CD4-positive, alpha-beta T cell treated with Interleukin-12 subunit alpha and Interleukin-12 subunit beta, for 1 hour (primary cell): ENCODE results near the gene TSR3.

Source experiments
- DNase-seq: peaks from one replicate; pipeline ENCODE4 v3.0.0-alpha.2; 2020

TSR3 gene

DNA sequence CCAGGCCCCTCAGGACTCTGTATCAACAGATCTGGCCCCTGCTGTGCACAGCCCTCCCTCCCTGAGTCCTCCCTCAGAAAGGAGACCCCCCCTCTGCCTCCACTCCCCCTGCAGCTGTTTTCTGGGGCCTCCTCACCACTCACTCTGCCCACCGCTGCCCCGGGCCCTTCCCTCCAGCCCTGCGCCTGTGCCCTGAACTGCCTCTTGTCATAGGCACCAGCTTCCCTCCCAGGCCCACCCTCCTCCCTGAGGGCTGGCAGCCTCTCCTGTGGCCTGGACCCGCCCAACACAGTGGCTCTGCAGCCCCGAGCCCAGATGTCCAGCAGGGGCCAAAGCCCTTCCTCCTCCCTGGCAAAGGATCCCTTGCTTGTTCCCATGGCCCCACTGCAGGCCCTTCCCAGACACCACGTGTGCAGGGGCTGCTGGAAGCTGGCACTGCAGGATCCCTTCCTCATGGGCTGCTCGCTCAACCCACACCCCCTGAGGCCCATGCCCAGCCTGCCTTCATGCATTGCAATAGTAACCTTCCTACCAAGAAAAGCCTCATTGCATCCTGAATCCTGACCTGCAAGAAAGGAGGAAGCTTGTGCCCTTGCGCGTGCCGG lies 25.8 kb upstream of the TSR3 start:
- DNase-seq: no peak

DNA sequence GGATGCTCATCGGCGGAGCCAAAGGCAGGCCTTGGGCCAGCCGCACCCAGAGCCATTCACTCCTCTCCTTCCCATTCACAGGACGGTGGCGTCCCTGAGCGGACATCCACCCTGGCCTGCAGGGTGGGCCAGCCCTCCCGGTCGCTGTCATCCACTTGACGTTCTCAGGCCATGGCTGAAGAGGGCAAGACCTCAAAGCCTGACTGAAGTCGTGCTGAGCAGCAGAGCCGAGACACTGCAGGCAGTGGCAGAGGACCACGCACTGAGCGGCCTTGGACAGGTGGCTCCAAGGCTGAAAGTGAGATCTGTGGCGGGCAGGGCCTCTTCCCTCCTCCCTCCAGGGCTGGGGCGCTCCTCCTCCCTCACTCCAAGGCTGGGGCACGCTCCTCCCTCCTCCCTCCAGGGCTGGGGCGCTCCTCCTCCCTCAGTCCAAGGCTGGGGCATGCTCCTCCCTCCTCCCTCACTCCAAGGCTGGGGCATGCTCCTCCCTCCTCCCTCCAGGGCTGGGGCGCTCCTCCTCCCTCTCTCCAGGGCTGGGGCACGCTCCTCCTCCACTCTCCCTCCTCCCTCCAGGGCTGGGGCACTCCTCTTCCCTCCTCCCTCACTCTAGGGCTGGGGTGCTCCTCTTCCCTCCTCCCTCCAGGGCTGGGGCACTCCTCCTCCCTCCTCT lies 24.2 kb upstream of the TSR3 start:
- DNase-seq: no peak

GRCh38 chr16:1375298-1375640 lies 23.6 kb upstream of the TSR3 start:
- no peak for DNase-seq

DNA sequence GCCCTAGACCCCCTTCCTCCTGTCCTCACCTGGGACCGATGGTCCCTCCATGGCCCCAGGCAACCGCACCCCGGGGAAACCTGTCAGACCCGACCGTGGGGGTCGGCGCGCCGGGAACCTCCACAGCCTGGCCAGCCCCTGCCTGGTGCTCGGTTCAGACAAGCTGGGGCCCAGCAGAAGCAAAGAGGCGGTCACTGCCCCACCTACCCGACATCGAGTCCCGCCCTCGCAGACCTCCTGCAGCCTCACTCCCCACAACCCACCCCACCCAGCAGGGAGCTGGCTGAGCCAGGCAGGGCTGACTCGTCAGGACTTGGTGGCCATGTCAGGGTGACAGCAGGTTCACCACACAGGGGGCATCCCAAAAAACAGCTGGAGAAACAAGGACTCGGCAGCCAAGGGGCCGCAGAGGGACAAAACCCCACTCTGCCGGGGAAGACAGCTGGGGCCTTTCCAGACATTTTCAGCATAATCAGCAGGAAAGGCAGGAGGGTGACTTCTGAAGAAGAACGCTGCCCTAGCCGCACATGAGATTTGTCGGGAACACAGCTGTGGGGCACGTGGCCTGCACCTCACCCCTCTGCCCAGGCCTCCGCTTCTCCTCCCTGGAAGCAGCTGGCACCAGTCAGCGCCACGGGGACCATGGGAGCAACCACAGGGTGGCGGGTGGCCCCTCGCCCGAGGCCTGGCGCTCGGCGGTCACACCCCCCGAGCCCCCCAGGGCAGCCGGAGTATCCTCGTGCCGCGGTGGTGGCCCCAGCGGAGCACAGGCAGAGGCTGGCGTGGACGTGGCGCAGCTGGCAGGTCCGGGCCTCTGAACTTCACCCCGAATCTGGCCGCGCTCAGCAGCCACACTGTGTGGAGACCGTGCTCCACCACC lies 23.0 kb upstream of the TSR3 start:
- DNase-seq: no peak

DNA sequence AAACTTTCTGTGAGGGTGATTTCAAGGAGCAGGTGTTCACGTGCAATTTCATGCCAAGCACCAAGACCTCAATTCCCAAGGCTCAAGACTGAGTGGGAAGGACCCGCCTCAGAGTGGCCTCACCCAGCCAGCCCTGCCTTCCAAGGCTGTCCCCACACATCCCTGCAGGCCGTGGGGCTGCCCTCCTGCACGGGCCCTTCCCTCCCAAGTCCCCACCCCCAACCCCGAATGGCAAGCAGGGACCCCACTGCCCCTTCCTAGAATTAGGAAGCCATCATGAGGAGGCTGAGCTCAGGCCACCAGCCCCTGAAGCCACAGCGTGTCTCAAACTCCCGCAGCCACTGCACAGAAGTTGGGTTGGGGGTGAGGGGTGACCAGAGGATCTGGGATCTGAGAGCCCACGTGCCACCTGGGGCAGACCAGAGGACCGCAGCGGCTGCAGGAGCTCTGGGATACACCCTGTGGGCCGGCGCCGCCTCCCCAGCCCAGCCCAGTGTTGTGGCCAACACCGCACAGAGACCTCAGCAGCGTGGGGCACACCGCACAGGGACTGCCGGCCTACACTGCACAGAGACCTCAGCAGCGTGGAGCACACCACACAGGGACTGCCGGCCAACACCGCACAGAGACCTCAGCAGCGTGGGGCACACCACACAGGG lies 20.7 kb upstream of the TSR3 start:
- DNase-seq: no peak

GRCh38 chr16:1371054-1371978 lies 19.6 kb upstream of the TSR3 start:
- no peak for DNase-seq

GRCh38 chr16:1367486-1368174 lies 16.0 kb upstream of the TSR3 start:
- no peak for DNase-seq

DNA sequence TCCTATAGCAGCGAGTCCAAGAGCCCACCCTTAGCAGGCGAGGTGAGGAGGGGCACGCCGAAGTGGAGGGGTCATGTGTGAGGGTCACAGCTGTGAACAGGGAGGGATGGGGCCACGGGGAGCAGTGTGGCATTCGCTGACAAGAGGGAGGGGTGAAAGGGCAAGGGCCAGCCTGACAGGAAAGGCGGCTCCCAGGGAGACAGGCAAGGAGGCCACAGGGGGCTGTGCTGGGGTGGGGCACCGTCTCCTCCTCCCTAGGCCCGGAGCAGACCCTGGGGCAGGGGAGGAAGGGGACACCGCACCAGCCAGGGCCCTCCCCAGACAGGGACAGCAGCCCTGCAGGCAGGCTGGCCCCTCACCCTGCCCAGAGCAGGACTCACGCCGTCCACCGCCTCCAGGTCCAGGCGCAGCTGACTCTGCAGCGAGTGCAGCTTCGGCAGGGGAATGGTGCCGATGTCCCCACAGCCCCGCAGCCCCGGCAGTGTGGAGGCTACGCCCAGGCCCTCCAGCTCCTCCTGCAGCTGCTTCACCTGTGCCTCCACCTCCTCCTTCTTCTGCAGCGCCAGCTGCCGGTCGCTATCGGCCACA lies 15.1 kb upstream of the TSR3 start:
- DNase-seq: no peak

- no peak for DNase-seq
Measured at GRCh38 chr16:1366060-1366711, 14.5 kb upstream of the TSR3 start.

DNA sequence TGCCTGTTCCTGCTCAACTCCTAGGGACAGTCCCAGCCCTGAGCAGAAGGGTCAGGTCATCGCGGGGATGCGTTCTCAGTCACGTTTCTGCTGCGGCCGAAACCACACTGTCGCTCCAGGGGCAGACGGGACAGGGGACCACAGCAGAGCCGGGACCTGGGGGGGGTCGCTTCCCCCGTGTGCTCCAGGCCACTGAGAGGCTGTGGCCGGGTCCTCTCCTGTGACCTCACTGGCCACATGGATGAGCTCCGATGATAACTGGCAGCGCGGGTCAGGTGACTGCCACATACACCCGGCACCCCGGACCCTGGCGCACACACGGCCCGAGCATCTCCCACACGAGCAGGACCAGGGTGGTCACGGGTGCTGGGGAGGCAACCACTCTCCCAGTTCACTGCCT lies 12.8 kb upstream of the TSR3 start:
- no peak for DNase-seq

GRCh38 chr16:1363501-1364041 lies 11.9 kb upstream of the TSR3 start:
- DNase-seq: peak; percentile 73

GRCh38 chr16:1362807-1363206 lies 11.1 kb upstream of the TSR3 start:
- no peak for DNase-seq

DNA sequence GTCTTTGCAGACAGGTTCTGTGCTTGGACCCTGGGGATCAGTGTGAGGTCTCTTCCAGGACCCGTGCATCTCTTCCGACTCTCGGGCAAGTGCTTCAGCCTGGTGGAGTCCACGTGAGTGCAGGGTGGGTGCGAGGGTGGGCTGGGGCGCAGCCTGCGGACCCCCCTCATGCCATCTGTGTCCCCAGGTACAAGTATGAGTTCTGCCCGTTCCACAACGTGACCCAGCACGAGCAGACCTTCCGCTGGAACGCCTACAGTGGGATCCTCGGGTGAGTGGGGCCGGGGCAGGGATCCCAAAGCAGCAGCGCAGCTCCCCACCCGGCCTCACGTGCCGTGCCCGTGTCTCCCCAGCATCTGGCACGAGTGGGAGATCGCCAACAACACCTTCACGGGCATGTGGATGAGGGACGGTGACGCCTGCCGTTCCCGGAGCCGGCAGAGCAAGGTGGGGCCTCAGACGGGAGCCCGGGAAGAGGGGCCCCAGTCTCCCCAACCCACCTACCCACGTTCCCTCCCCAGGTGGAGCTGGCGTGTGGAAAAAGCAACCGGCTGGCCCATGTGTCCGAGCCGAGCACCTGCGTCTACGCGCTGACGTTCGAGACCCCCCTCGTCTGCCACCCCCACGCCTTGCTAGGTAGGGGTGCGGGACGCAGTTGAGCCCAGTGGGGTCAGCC lies 10.1 kb upstream of the TSR3 start:
- no peak for DNase-seq

- DNase-seq: no peak
Measured at GRCh38 chr16:1357906-1358566, 6.4 kb upstream of the TSR3 start.

- no peak for DNase-seq
Measured at GRCh38 chr16:1356061-1356900, 4.6 kb upstream of the TSR3 start.

- DNase-seq: no peak
Measured at GRCh38 chr16:1355591-1355990, 3.9 kb upstream of the TSR3 start.

DNA sequence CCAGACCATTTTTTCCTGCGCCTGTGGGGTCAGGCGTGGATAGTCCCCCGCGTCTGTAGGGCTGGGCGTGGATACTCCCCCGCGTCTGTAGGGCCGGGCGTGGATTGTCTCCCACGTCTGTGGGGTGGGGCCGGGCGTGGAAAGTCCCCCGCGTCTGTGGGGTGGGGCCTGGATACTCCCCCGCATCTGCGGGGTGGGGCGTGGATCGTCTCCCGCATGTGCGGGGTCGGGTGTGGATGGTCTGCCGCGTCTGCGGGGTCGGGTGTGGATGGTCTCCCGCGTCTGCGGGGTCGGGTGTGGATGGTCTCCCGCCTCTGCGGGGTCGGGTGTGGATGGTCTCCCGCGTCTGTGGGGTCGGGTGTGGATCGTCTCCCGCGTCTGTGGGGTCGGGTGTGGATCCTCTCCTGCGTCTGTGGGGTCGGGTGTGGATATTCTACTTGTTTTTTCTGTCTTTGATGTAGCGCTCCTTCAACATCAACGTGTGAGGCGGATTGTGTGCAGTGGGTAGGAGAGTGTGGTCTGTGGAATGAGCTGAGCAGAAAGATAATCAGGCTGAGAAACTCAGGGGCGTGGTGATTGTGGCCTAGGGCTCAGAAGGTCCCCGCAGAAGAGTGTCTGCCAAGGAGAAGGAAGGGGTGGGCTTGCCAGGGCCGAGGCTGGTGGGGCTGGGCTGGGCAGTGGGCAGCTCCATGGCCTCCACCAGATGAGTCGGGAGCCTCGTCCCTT lies 3.3 kb upstream of the TSR3 start:
- no peak for DNase-seq

DNA sequence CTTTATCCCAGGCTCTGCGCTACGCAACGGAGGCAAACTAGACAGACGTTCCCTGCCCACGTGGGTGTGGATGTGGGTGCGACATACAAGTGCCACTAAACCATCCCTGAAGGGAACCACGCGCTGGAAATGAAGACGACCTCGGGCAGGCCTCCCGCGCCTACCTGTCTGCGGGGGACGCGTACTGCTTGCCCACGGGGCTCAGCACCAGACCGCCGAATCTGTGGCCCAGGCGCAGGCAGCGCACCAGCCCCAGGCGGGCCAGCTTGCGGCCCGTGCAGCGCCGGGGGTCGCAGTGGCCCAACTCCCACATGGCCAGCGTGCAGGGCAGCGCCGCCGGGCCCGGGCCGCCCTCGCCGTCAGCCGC lies 480 bp downstream of the TSR3 start:
- no peak for DNase-seq
